Measurements from ENCODE around the gene ATP8B3.

ATP8B3 gene

GRCh38 chr19:1825909-1826556 lies 14.0 kb upstream of the ATP8B3 start (continued):
- peak; percentile 93 for TF ChIP-seq PRDM10 (tag by site-specific recombination; IDR thresholded peaks at IDR 0.05)
- no peak for TF ChIP-seq SP2 (tag by site-specific recombination; IDR thresholded peaks at IDR 0.05)
- peak; percentile 5 for TF ChIP-seq ZBTB26 (tag by site-specific recombination; optimal IDR thresholded peaks at IDR 0.05)
- no peak for TF ChIP-seq ZNF580 (tag by site-specific recombination; IDR thresholded peaks at IDR 0.05)
- no peak for TF ChIP-seq ZNF324 (tag by site-specific recombination; IDR thresholded peaks at IDR 0.05)
- no peak for TF ChIP-seq GFI1B (tag by site-specific recombination; IDR thresholded peaks at IDR 0.05)
- no peak for TF ChIP-seq ZNF266 (tag by site-specific recombination; IDR thresholded peaks at IDR 0.05; ENCODE audit: low read depth)
- TF ChIP-seq GLIS2 (tag by site-specific recombination; IDR thresholded peaks at IDR 0.05) = peak; percentile 59
- peak; percentile 60; the same call in 1 of the 2 replicates for TF ChIP-seq KLF17 (tag by site-specific recombination; IDR thresholded peaks at IDR 0.05)
- TF ChIP-seq ZNF707 (tag by site-specific recombination; IDR thresholded peaks at IDR 0.05) = no peak
- TF ChIP-seq EGR2 (tag by site-specific recombination; IDR thresholded peaks at IDR 0.05; ENCODE audit: low read depth) = 0 out of 2 replicates have a peak, but pooled peaks have one; percentile 2
- peak; percentile 78 for TF ChIP-seq ZNF654 (tag by site-specific recombination; IDR thresholded peaks at IDR 0.05; ENCODE audit: low read depth)
- TF ChIP-seq ZNF501 (tag by site-specific recombination; IDR thresholded peaks at IDR 0.05) = peak; percentile 34; the same call in 1 of the 2 replicates
- no peak for TF ChIP-seq ZNF76 (tag by site-specific recombination; IDR thresholded peaks at IDR 0.05; ENCODE audit: borderline replicate concordance, low read depth)
- peak; percentile 16; the same call in 1 of the 2 replicates for TF ChIP-seq ZFP3 (tag by site-specific recombination; IDR thresholded peaks at IDR 0.05; ENCODE audit: low read depth)
- peak; percentile 55 for TF ChIP-seq KLF8 (tag by site-specific recombination; IDR thresholded peaks at IDR 0.05)
- TF ChIP-seq ZNF366 (tag by site-specific recombination; conservative IDR thresholded peaks at IDR 0.05) = peak; percentile 59; the same call in 1 of the 2 replicates
- no peak for TF ChIP-seq ZNF664 (tag by site-specific recombination; IDR thresholded peaks at IDR 0.05)
- TF ChIP-seq ZNF26 (tag by site-specific recombination; IDR thresholded peaks at IDR 0.05) = no peak
- TF ChIP-seq ZNF155 (tag by site-specific recombination; IDR thresholded peaks at IDR 0.05) = no peak
- 0 out of 2 replicates have a peak, but pooled peaks have one; percentile 29 for TF ChIP-seq ZNF2 (tag by site-specific recombination; IDR thresholded peaks at IDR 0.05)
- no peak for TF ChIP-seq ZNF16 (tag by site-specific recombination; IDR thresholded peaks at IDR 0.05; ENCODE audit: low read depth)
- no peak for TF ChIP-seq REPIN1 (tag by site-specific recombination; IDR thresholded peaks at IDR 0.05; ENCODE audit: low read depth)
- TF ChIP-seq ZNF174 (tag by site-specific recombination; IDR thresholded peaks at IDR 0.05) = no peak
- no peak for TF ChIP-seq ZNF785 (tag by site-specific recombination; IDR thresholded peaks at IDR 0.05)
- TF ChIP-seq ZNF747 (tag by site-specific recombination; IDR thresholded peaks at IDR 0.05) = no peak
- TF ChIP-seq ZNF473 (tag by site-specific recombination; IDR thresholded peaks at IDR 0.05) = no peak
- no peak for TF ChIP-seq HOXA7 (CRISPR knock-in tag; IDR thresholded peaks at IDR 0.05; ENCODE audit: borderline replicate concordance)
- TF ChIP-seq ZNF175 (tag by site-specific recombination; IDR thresholded peaks at IDR 0.05) = no peak
- TF ChIP-seq ZFP69B (tag by site-specific recombination; IDR thresholded peaks at IDR 0.05) = no peak
- no peak for TF ChIP-seq RBAK (tag by site-specific recombination; IDR thresholded peaks at IDR 0.05)
- TF ChIP-seq ZNF398 (tag by site-specific recombination; IDR thresholded peaks at IDR 0.05) = peak; percentile 81

Measured in HEK293 (cell line).